ENCODE data around the gene AGPAT3. TPM values are rescaled to one million over a fixed set of nuclear protein-coding genes. Genes with fewer than 3 reads are reported as not detected.
"Not testable (repeated sequence)": the region's sequence is repeated elsewhere in the genome, so short reads cannot be mapped to it uniquely, and the experiment has no call there.

Gene AGPAT3
- total RNA-seq, 2 experiments from 2014 or later, result 71.4 to 82.4 TPM

- peaks cover 50% of the 10 kb centered on the region for H3K4me1 Mint-ChIP-seq (ENCODE audit: low read depth)
- DNase-seq, result peak; percentile 73
- H3K27ac Mint-ChIP-seq, result peak overlapping the region; percentile 71
- H3K36me3 Mint-ChIP-seq, result peaks cover 20% of the 10 kb centered on the region
- no peaks in the 10 kb centered on the region for H3K9me3 Mint-ChIP-seq
- H3K4me3 Mint-ChIP-seq, result peak overlapping the region; percentile 42
- intact Hi-C loops (cut with micrococcal nuclease), result loop anchor here (1.0 to 5.0 kb wide), 4 partner anchors 24 to 46 kb away; no protein-coding TSS in a partner anchor
- POLR2A ChIA-PET, result interaction anchor here (1.1 to 2.3 kb wide), 6 partner anchors 9 to 39 kb away, joined by 3 to 9 read pairs (median 5); no protein-coding TSS in a partner anchor
- CTCF ChIA-PET, result interaction anchor here (0.8 to 2.9 kb wide), 7 partner anchors 9 to 83 kb away, joined by 3 to 10 read pairs (median 3); no protein-coding TSS in a partner anchor
- no peaks in the 10 kb centered on the region for H3K27me3 Mint-ChIP-seq
Observed at GRCh38 chr21:43893536-43894205, 28.6 kb downstream of the AGPAT3 start.

- peaks cover 24% of the 10 kb centered on the region for H3K36me3 Mint-ChIP-seq
- intact Hi-C loops (cut with micrococcal nuclease), result loop anchor here (5.0 kb wide), 1 partner anchor 37 kb away; no protein-coding TSS in a partner anchor
- CTCF ChIA-PET, result interaction anchor here (0.8 to 2.9 kb wide), 4 partner anchors 10 to 83 kb away, joined by 3 to 10 read pairs (median 4); no protein-coding TSS in a partner anchor
- no peaks in the 10 kb centered on the region for H3K27me3 Mint-ChIP-seq
- POLR2A ChIA-PET, result interaction anchor here (1.9 to 2.3 kb wide), 2 partner anchors 10 to 24 kb away, joined by 6 to 9 read pairs; no protein-coding TSS in a partner anchor
- no peak for DNase-seq
- H3K27ac Mint-ChIP-seq, result no peak overlapping the region
- peak overlapping the region; percentile 42 for H3K4me3 Mint-ChIP-seq
- H3K4me1 Mint-ChIP-seq (ENCODE audit: low read depth), result peaks cover 53% of the 10 kb centered on the region
- H3K9me3 Mint-ChIP-seq, result no peaks in the 10 kb centered on the region
Observed at GRCh38 chr21:43894206-43894577, 29.2 kb downstream of the AGPAT3 start.

DNA sequence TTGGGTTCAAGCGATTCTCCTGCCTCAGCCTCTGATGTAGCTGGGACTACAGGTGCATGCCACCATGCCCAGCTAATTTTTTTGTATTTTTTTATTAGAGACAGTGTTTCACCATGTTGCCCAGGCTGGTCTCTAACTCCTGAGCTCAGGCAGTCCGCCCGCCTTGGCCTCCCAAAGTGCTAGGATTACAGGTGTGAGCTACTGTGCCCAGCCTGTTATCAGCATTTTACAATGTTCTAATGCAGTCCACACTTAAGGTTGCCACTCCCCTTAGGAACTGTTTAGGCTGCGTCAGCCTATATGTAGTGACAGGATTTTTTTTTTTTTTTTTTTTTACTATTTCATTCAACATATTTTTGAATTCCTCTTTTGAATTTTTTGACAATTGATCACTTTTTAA, 30.2 kb downstream of the AGPAT3 start:
- CTCF ChIA-PET, result interaction anchor here (1.8 kb wide), 1 partner anchor 84 kb away, joined by 6 read pairs; no protein-coding TSS in a partner anchor
- no peaks in the 10 kb centered on the region for H3K9me3 Mint-ChIP-seq
- H3K27ac Mint-ChIP-seq, result no peak overlapping the region
- no peak for DNase-seq
- H3K36me3 Mint-ChIP-seq, result peaks cover 19% of the 10 kb centered on the region
- H3K4me1 Mint-ChIP-seq (ENCODE audit: low read depth), result peaks cover 48% of the 10 kb centered on the region
- no peak overlapping the region for H3K4me3 Mint-ChIP-seq
- intact Hi-C loops (cut with micrococcal nuclease), result no loop called here
- POLR2A ChIA-PET, result no interaction called here
- H3K27me3 Mint-ChIP-seq, result no peaks in the 10 kb centered on the region

- H3K9me3 Mint-ChIP-seq; H3K4me3 Mint-ChIP-seq; intact Hi-C loops (cut with micrococcal nuclease); POLR2A ChIA-PET; H3K27me3 Mint-ChIP-seq; H3K27ac Mint-ChIP-seq; DNase-seq: not testable (repeated sequence)
- H3K4me1 Mint-ChIP-seq (ENCODE audit: low read depth), result peaks cover 50% of the 10 kb centered on the region
- H3K36me3 Mint-ChIP-seq, result peaks cover 13% of the 10 kb centered on the region
- CTCF ChIA-PET, result interaction anchor here (0.9 to 1.1 kb wide), 2 partner anchors 9 to 22 kb away, joined by 3 read pairs; no protein-coding TSS in a partner anchor
Observed at GRCh38 chr21:43896696-43897299, 31.8 kb downstream of the AGPAT3 start.

DNA sequence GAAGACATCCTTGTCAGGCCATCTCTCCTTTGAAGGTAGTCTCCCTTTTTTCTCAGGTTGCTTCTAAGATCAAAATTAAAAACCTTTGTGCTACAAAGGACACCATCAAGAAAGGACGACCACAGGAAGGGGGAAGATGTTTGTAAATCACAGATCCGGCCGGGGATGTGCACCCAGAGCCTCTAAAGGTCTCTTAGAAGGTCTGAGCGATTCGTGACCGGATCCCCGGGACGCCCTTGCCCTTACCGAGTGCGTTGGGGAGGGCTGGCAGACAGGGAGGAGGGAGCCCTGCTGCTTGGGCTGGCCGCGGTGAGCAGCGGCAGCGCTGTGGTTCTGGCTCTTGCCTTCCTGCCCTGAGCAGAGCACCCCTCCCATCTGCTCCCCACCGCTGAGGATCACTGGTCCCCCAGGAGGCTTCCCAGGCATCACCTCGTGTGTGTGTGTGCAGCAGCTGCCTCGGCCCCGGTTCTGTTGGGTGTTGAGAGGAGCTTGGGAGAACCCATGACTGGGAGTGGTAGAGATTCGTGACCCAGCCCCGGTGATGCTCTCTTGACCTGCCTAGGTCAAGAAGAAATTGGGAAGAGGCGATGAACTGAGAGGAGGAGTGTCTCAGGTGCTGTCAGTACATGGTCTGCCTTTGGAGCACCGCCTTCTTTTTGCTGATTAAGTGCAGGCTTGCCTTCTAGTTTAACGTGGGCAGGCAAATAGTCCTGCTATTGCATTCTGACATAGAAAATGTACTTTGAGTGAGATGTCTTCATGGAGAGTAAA, 34.5 kb downstream of the AGPAT3 start:
- H3K4me3 Mint-ChIP-seq, result no peak overlapping the region
- peaks cover 28% of the 10 kb centered on the region for H3K4me1 Mint-ChIP-seq (ENCODE audit: low read depth)
- CTCF ChIA-PET, result no interaction called here
- H3K27me3 Mint-ChIP-seq, result no peaks in the 10 kb centered on the region
- POLR2A ChIA-PET, result no interaction called here
- H3K9me3 Mint-ChIP-seq, result no peaks in the 10 kb centered on the region
- intact Hi-C loops (cut with micrococcal nuclease), result no loop called here
- H3K36me3 Mint-ChIP-seq, result peaks cover 14% of the 10 kb centered on the region
- DNase-seq, result no peak
- no peak overlapping the region for H3K27ac Mint-ChIP-seq

DNA sequence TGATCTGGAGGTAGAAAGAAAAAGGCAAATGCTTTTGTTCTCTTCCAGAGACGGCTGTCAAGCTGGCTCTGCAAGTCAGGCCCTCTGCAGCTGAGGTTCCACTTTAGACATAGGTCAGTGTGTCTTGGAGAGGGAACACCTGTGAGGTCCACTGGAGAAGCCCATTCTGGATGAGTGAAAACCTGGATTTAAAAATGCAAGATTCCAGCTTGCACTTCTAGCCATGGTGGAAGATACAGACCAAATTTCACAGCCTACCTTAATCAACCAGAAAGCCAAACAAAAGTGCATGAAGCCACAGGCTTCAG, 35.0 kb downstream of the AGPAT3 start:
- H3K4me3 Mint-ChIP-seq, result no peak overlapping the region
- H3K27me3 Mint-ChIP-seq, result no peaks in the 10 kb centered on the region
- intact Hi-C loops (cut with micrococcal nuclease), result no loop called here
- H3K36me3 Mint-ChIP-seq, result peaks cover 18% of the 10 kb centered on the region
- no peak overlapping the region for H3K27ac Mint-ChIP-seq
- peaks cover 24% of the 10 kb centered on the region for H3K4me1 Mint-ChIP-seq (ENCODE audit: low read depth)
- no peak for DNase-seq
- ChIA-PET CTCF (no interaction called here), POLR2A (no interaction called here)
- no peaks in the 10 kb centered on the region for H3K9me3 Mint-ChIP-seq

- POLR2A ChIA-PET, result no interaction called here
- Mint-ChIP-seq H3K36me3 (peaks cover 18% of the 10 kb centered on the region), H3K4me1 (ENCODE audit: low read depth) (peaks cover 24% of the 10 kb centered on the region), H3K27ac (no peak overlapping the region), H3K4me3 (no peak overlapping the region), H3K27me3 (no peaks in the 10 kb centered on the region), H3K9me3 (no peaks in the 10 kb centered on the region)
- CTCF ChIA-PET, result interaction anchor here (0.9 kb wide), 1 partner anchor 90 kb away, joined by 3 read pairs; no protein-coding TSS in a partner anchor
- DNase-seq, result no peak
- intact Hi-C loops (cut with micrococcal nuclease), result no loop called here
Observed at GRCh38 chr21:43900690-43901089, 35.7 kb downstream of the AGPAT3 start.

- Mint-ChIP-seq H3K4me1 (ENCODE audit: low read depth) (peaks cover 22% of the 10 kb centered on the region), H3K36me3 (peaks cover 23% of the 10 kb centered on the region), H3K27me3 (no peaks in the 10 kb centered on the region), H3K9me3 (no peaks in the 10 kb centered on the region), H3K4me3 (no peak overlapping the region), H3K27ac (no peak overlapping the region)
- ChIA-PET POLR2A (no interaction called here), CTCF (no interaction called here)
- intact Hi-C loops (cut with micrococcal nuclease), result no loop called here
- no peak for DNase-seq
Observed at GRCh38 chr21:43902441-43902840, 37.4 kb downstream of the AGPAT3 start.

GRCh38 chr21:43903451-43904091, 38.5 kb downstream of the AGPAT3 start:
- intact Hi-C loops (cut with micrococcal nuclease), result no loop called here
- ChIA-PET CTCF (no interaction called here), POLR2A (no interaction called here)
- H3K27ac Mint-ChIP-seq, result no peak overlapping the region
- DNase-seq, result no peak
- H3K27me3 Mint-ChIP-seq, result no peaks in the 10 kb centered on the region
- peaks cover 19% of the 10 kb centered on the region for H3K4me1 Mint-ChIP-seq (ENCODE audit: low read depth)
- no peak overlapping the region for H3K4me3 Mint-ChIP-seq
- peaks cover 20% of the 10 kb centered on the region for H3K36me3 Mint-ChIP-seq
- no peaks in the 10 kb centered on the region for H3K9me3 Mint-ChIP-seq

DNA sequence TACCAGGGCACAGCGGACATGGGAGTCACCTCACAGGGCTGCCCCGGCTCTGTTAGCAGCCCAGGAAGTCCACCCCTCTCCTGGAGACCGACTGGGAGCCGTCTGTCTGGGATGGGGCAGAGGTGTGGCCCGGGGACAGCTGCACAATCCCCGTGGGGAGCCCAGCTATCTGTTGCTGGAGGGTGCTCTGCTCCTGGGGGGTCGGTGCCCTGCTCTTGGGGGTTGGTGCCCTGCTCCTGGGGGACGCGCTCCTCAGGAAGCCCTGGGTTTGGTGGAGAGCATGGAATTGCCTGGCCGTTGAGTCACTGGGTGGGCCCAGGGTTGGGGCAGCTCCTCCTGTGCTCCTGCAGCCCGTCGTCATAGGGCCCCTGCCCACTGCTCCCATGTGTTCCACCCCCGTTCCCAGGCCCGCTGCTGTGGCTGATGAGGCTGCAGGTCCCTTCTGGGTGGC, 39.3 kb downstream of the AGPAT3 start:
- DNase-seq, result no peak
- ChIA-PET POLR2A (no interaction called here), CTCF (interaction anchor here (1.6 kb wide), 1 partner anchor 11 kb away, joined by 3 read pairs; no protein-coding TSS in a partner anchor)
- H3K27ac Mint-ChIP-seq, result no peak overlapping the region
- no peak overlapping the region for H3K4me3 Mint-ChIP-seq
- no peaks in the 10 kb centered on the region for H3K27me3 Mint-ChIP-seq
- no peaks in the 10 kb centered on the region for H3K9me3 Mint-ChIP-seq
- peaks cover 15% of the 10 kb centered on the region for H3K4me1 Mint-ChIP-seq (ENCODE audit: low read depth)
- intact Hi-C loops (cut with micrococcal nuclease), result no loop called here
- H3K36me3 Mint-ChIP-seq, result peaks cover 15% of the 10 kb centered on the region

GRCh38 chr21:43905726-43906455, 40.9 kb downstream of the AGPAT3 start:
- Mint-ChIP-seq H3K4me1 (ENCODE audit: low read depth) (peaks cover 19% of the 10 kb centered on the region), H3K36me3 (peaks cover 21% of the 10 kb centered on the region), H3K27me3 (no peaks in the 10 kb centered on the region), H3K27ac (no peak overlapping the region), H3K9me3 (no peaks in the 10 kb centered on the region), H3K4me3 (no peak overlapping the region)
- no peak for DNase-seq
- POLR2A ChIA-PET, result no interaction called here
- CTCF ChIA-PET, result interaction anchor here (0.6 to 1.6 kb wide), 3 partner anchors 9 to 115 kb away, joined by 3 to 4 read pairs (median 3); no protein-coding TSS in a partner anchor
- intact Hi-C loops (cut with micrococcal nuclease), result no loop called here

Measured in activated CD4-positive, alpha-beta memory T cell treated with anti-CD3 and anti-CD28 coated beads for 36 hours (primary cell).